Hepatocyte (in vitro differentiated cells): ENCODE results near the gene GPR25. TPM values are rescaled to one million over a fixed set of nuclear protein-coding genes. Genes with fewer than 3 reads are reported as not detected.

Experiments
- DNase-seq: peaks from one replicate; pipeline ENCODE4 v3.0.0-alpha.2; 2016; ENCODE audit warnings: low spot score
- H2AFZ ChIP-seq: fragments of 200-600 bp; sonication (generic); 2 replicates; pipeline ENCODE4 v1.6.0; 2016; ENCODE audit warnings: antibody characterized with exemption, mild to moderate bottlenecking
- H3K27ac ChIP-seq: fragments of 200-600 bp; sonication (generic); 2 replicates; pipeline ENCODE4 v1.5.1; 2016; ENCODE audit warnings: mild to moderate bottlenecking
- H3K27me3 ChIP-seq: fragments of 200-600 bp; sonication (generic); 2 replicates; pipeline ENCODE4 v1.6.1; 2016
- H3K36me3 ChIP-seq: fragments of 200-600 bp; sonication (generic); replicated peaks from 2 replicates; pipeline ENCODE4 v1.5.1; 2016; ENCODE audit warnings: low read depth; ENCODE audit not compliant: insufficient read depth
- H3K4me1 ChIP-seq: fragments of 200-600 bp; sonication (generic); 2 replicates; pipeline ENCODE4 v1.5.1; 2016; ENCODE audit warnings: mild to moderate bottlenecking, moderate library complexity; ENCODE audit not compliant: insufficient read depth
- H3K4me2 ChIP-seq: fragments of 200-600 bp; sonication (generic); 2 replicates; pipeline ENCODE4 v1.6.0; 2016
- H3K4me3 ChIP-seq: fragments of 200-600 bp; sonication (generic); 2 replicates; pipeline ENCODE4 v1.5.1; 2016; ENCODE audit warnings: mild to moderate bottlenecking
- H3K79me2 ChIP-seq: fragments of 200-600 bp; sonication (generic); 2 replicates; pipeline ENCODE4 v1.6.0; 2017; ENCODE audit warnings: mild to moderate bottlenecking
- H3K9me2 ChIP-seq: fragments of 200-600 bp; sonication (generic); replicated peaks from 2 replicates; pipeline ENCODE4 v1.6.0; 2017; ENCODE audit warnings: mild to moderate bottlenecking; ENCODE audit not compliant: insufficient read depth
- H3K9me3 ChIP-seq: fragments of 200-600 bp; sonication (generic); 2 replicates; pipeline ENCODE4 v1.5.1; 2016; ENCODE audit warnings: low read depth, mild to moderate bottlenecking
- H4K20me1 ChIP-seq: fragments of 200-600 bp; sonication (generic); 2 replicates; pipeline ENCODE4 v1.6.0; 2016; ENCODE audit warnings: mild to moderate bottlenecking; ENCODE audit not compliant: insufficient read depth, poor library complexity, severe bottlenecking
- CTCF ChIP-seq: fragments of 200-600 bp; sonication (generic); IDR thresholded peaks from 2 replicates; pipeline ENCODE4 v1.5.1; 2016; ENCODE audit warnings: antibody characterized with exemption, mild to moderate bottlenecking; ENCODE audit not compliant: poor library complexity
- EZH2 ChIP-seq: fragments of 200-600 bp; sonication (generic); IDR thresholded peaks from 2 replicates; pipeline ENCODE4 v1.6.1; 2016; ENCODE audit warnings: antibody characterized with exemption, mild to moderate bottlenecking, borderline replicate concordance
- EZH2phosphoT487 ChIP-seq: fragments of 200-600 bp; sonication (generic); IDR thresholded peaks from one replicate; pipeline ENCODE4 v1.6.1; 2018; ENCODE audit warnings: antibody characterized with exemption, mild to moderate bottlenecking, low read depth, moderate library complexity; ENCODE audit not compliant: unreplicated experiment, severe bottlenecking
- WGBS: methylation state at CpG from one replicate; pipeline ENCODE4 v1.1.6; 2016; ENCODE audit warnings: low lambda C conversion rate; ENCODE audit errors: missing lambda C conversion rate; 5-methylcytosine and 5-hydroxymethylcytosine counted together
- polyA plus RNA-seq: library from polyadenylated mRNA; unstranded; fragments of >200 nt; fragmentation: Nextera tagmentation; extraction: Ambion mirVana; gene quantifications from 2 replicates; pipeline ENCODE4 v1.2.1, GENCODE V29; 2016
- total RNA-seq: library from RNA; depleted of rRNA; stranded (reverse); fragments of >200 nt; gene quantifications from 2 replicates; pipeline ENCODE4 v1.2.3, GENCODE V29; 2014

GPR25 gene
- total and polyA plus RNA-seq, 2 experiments from 2014 or later = not detected

GRCh38 chr1:200891774-200892157, 19.0 kb downstream of the GPR25 start:
- Histone ChIP-seq H3K4me3 (peak overlapping the region; percentile 93), H3K4me1 (peaks cover 16% of the 10 kb centered on the region), H3K9me2 (no peaks in the 10 kb centered on the region), H3K36me3 (no peaks in the 10 kb centered on the region), H3K79me2 (peaks cover 44% of the 10 kb centered on the region), H3K27me3 (no peaks in the 10 kb centered on the region), H4K20me1 (no peaks in the 10 kb centered on the region), H3K9me3 (no peaks in the 10 kb centered on the region), H3K27ac (peak overlapping the region; percentile 100), H3K4me2 (peak overlapping the region; percentile 89), H2AFZ (peak overlapping the region; percentile 68)
- under 1% methylated on average over 8 of the region's 8 CpGs for WGBS
- TF ChIP-seq CTCF (no peak), EZH2phosphoT487 (no peak), EZH2 (no peak)
- DNase-seq = peak; percentile 70

- no peak overlapping the region for H2AFZ ChIP-seq
- peak overlapping the region; percentile 89 for H3K4me2 ChIP-seq
- no peaks in the 10 kb centered on the region for H3K36me3 ChIP-seq
- H3K27ac ChIP-seq = peak overlapping the region; percentile 100
- no peaks in the 10 kb centered on the region for H3K27me3 ChIP-seq
- WGBS = 13% methylated on average over 4 of the region's 4 CpGs
- H3K9me2 ChIP-seq = no peaks in the 10 kb centered on the region
- peaks cover 49% of the 10 kb centered on the region for H3K79me2 ChIP-seq
- no peaks in the 10 kb centered on the region for H3K9me3 ChIP-seq
- H3K4me3 ChIP-seq = peak overlapping the region; percentile 93
- TF ChIP-seq EZH2 (no peak), CTCF (no peak), EZH2phosphoT487 (no peak)
- H4K20me1 ChIP-seq = peaks cover 1% of the 10 kb centered on the region
- no peak for DNase-seq
- H3K4me1 ChIP-seq = peaks cover 23% of the 10 kb centered on the region
Measured at GRCh38 chr1:200892546-200892945, 19.8 kb downstream of the GPR25 start.

GRCh38 chr1:200892958-200893357, 20.2 kb downstream of the GPR25 start:
- no peak overlapping the region for H3K4me3 ChIP-seq
- H3K4me2 ChIP-seq = peak overlapping the region; percentile 89
- peaks cover 5% of the 10 kb centered on the region for H4K20me1 ChIP-seq
- no peak for DNase-seq
- H2AFZ ChIP-seq = no peak overlapping the region
- H3K27me3 ChIP-seq = no peaks in the 10 kb centered on the region
- no peaks in the 10 kb centered on the region for H3K9me2 ChIP-seq
- H3K4me1 ChIP-seq = peaks cover 27% of the 10 kb centered on the region
- H3K79me2 ChIP-seq = peaks cover 53% of the 10 kb centered on the region
- H3K36me3 ChIP-seq = no peaks in the 10 kb centered on the region
- TF ChIP-seq EZH2phosphoT487 = no peak
- TF ChIP-seq CTCF = no peak
- no peak for TF ChIP-seq EZH2
- peak overlapping the region; percentile 100 for H3K27ac ChIP-seq
- no peaks in the 10 kb centered on the region for H3K9me3 ChIP-seq

GRCh38 chr1:200893411-200893901, 20.7 kb downstream of the GPR25 start:
- DNase-seq = peak; percentile 75
- H3K27me3 ChIP-seq = no peaks in the 10 kb centered on the region
- no peak overlapping the region for H2AFZ ChIP-seq
- H3K4me1 ChIP-seq = peaks cover 32% of the 10 kb centered on the region
- no peaks in the 10 kb centered on the region for H3K36me3 ChIP-seq
- H3K9me3 ChIP-seq = no peaks in the 10 kb centered on the region
- H3K4me3 ChIP-seq = no peak overlapping the region
- peaks cover 10% of the 10 kb centered on the region for H4K20me1 ChIP-seq
- H3K27ac ChIP-seq = peak overlapping the region; percentile 100
- WGBS = 19% methylated on average over 6 of the region's 6 CpGs
- peak overlapping the region; percentile 89 for H3K4me2 ChIP-seq
- TF ChIP-seq EZH2phosphoT487 = no peak
- no peaks in the 10 kb centered on the region for H3K9me2 ChIP-seq
- H3K79me2 ChIP-seq = peaks cover 58% of the 10 kb centered on the region
